Epithelial cell of proximal tubule (primary cell): Measurements from ENCODE around the gene PPP1CA. TPM values are rescaled to one million over a fixed set of nuclear protein-coding genes. Genes with fewer than 3 reads are reported as not detected.

Source experiments
- DNase-seq: peaks from one replicate; pipeline ENCODE4 v3.0.0-alpha.2; 2011; ENCODE audit warnings: low read depth
- H3K4me3 ChIP-seq: 2 replicates; pipeline ENCODE4 v1.5.1; 2011; ENCODE audit warnings: low read depth, mild to moderate bottlenecking, low read length
- total RNA-seq: library from RNA; depleted of rRNA; stranded (reverse); fragments of >200 nt; gene quantifications from 2 replicates; pipeline ENCODE4 v1.2.3, GENCODE V29; 2015
- TF ChIP-seq, protein P1 (sequence below): conservative IDR thresholded peaks from 2 replicates; pipeline ENCODE4 v1.5.1; 2012; ENCODE audit warnings: low read depth, mild to moderate bottlenecking, low read length

The PPP1CA gene
- total RNA-seq, 1 donor from 2014 or later = 359 TPM

DNA sequence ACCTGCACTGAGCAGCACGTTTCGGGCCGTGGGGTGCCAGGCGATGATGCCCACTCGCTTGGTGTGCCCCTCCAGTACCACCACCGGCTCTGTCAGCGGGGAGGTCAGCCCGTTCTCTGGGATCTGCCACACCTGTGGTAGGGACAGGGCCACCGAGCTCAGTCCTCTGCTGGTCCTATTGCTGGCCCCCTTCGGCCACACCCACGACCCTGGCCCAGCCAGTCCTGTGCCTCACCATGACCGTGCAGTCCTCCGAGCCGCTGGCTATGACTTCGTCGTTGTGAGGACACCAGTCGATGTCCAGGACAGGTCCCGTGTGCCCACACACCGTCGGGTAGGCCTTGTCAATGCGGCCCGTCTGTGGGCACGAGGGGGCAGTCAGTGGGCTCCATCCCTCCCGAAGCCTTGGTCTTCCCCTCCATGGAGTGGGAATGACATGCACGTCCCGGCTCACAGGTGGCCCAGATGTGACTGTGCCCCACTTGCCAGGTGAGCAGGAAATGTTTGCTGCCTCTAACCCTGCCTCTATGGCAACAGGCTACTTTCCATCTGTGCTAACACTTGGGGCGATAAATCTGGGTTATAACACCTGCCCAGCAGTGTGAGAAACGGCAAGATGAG, 40.2 kb upstream of the PPP1CA start:
- H3K4me3 ChIP-seq = no peak overlapping the region
- no peak for DNase-seq
- TF ChIP-seq, protein P1, sequence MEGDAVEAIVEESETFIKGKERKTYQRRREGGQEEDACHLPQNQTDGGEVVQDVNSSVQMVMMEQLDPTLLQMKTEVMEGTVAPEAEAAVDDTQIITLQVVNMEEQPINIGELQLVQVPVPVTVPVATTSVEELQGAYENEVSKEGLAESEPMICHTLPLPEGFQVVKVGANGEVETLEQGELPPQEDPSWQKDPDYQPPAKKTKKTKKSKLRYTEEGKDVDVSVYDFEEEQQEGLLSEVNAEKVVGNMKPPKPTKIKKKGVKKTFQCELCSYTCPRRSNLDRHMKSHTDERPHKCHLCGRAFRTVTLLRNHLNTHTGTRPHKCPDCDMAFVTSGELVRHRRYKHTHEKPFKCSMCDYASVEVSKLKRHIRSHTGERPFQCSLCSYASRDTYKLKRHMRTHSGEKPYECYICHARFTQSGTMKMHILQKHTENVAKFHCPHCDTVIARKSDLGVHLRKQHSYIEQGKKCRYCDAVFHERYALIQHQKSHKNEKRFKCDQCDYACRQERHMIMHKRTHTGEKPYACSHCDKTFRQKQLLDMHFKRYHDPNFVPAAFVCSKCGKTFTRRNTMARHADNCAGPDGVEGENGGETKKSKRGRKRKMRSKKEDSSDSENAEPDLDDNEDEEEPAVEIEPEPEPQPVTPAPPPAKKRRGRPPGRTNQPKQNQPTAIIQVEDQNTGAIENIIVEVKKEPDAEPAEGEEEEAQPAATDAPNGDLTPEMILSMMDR = no peak

- TF ChIP-seq, protein P1 = no peak
- no peak overlapping the region for H3K4me3 ChIP-seq
- no peak for DNase-seq
These were observed 39.5 kb upstream of the PPP1CA start for GRCh38 chr11:67441098-67441563.

DNA sequence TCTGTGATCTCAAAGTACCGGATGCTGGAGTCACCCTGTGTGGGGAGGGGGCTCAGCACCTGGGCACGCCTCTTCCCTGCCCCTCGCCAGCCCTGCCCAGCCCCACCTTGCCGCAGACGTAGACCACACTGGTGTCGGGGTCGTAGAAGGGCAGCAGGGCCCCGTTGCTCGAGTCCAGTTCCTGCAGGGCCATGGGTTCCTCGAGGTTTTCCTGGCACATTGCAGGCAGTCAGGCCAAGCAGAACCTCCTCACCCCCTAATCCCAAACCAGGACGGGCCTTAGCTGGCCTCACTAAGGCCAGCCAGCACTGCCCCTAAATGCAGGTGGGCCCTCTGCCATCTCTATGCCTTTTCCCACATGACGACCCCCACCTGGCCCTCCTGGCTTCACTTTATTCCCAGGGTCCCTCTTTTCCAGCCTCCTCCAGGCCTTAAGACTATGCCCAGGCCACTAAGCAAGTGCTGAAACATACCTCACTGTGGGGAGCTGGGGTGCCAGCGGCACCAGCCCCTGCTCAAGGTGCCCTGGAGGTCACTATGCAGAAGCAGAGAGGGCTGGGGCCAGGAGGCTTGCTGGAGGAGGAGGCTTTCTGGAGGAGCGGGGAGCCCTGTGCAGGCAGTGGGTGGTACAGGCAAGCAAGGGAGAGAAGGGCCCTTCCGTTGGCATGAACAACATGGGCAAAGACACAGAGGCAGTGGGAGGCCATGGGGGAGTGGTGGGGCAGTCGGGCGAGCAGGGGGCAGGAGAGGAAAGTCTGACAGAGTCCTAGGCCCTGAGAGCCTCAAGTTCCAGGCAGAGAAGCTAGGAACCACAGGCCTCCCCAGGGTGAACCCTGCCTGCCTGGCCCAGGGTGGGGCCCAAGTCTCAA, 38.8 kb upstream of the PPP1CA start:
- H3K4me3 ChIP-seq = no peak overlapping the region
- TF ChIP-seq, protein P1 = no peak
- DNase-seq = no peak

DNA sequence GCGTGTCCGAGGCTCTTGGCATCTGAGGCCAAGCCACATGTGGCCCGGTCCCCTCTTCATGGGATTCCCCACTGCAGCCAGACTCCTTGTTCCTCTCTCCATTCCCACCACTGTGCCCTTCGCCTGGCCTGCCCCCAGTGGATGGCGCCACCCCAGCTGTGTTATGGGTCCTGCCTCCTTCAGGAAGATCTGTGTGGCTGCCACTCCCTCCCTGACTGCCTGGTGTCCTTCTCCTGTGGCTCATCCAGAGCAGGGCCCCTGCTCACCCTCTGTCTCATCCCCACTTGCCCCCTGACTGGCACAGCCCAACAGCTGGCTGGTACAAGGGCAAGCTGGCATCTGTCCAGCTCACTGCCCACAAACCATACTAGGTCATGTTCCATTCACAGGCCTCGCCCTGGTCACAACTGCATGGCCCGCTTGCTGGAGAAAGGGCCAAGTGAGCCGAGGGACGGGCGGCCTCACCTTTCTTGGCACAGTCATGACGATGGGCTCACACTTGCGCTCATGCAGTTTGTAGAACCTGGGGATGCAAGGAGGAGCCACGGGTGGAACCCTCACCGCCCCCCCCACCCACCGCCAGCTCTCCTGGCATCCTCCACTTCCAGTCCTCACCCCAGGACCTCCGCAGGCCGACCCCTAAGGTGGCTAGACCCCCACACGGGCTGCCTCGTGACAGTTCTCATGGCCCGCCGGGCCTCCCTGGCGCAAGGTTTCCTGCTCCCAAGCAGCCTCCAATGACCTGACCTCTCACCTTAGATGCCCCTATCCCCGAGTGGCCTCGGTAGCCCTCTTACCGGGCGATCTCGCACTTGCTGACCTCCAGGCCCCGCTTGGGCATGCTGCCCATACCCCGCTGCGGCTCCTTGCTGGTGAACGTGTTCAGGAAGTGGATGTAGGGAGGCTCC, 37.9 kb upstream of the PPP1CA start:
- no peak overlapping the region for H3K4me3 ChIP-seq
- DNase-seq = no peak
- TF ChIP-seq, protein P1 = peak; percentile 47

- DNase-seq = no peak
- no peak overlapping the region for H3K4me3 ChIP-seq
- TF ChIP-seq, protein P1 = no peak
These were observed 36.7 kb upstream of the PPP1CA start for GRCh38 chr11:67438158-67438902.

- no peak overlapping the region for H3K4me3 ChIP-seq
- TF ChIP-seq, protein P1 = no peak
- no peak for DNase-seq
These were observed 36.1 kb upstream of the PPP1CA start for GRCh38 chr11:67437809-67438157.
